ENCODE results near the gene PLA2R1. TPM values are rescaled to one million over a fixed set of nuclear protein-coding genes. Genes with fewer than 3 reads are reported as not detected.

Gene PLA2R1
- total RNA-seq, 4 donors from 2014 or later = 24.1 to 36.2 (median 24.9) TPM

GRCh38 chr2:160108646-160109045, 46.2 kb upstream of the PLA2R1 start:
- Histone ChIP-seq H3K4me1 (no peaks in the 10 kb centered on the region), H3K9me3 (no peaks in the 10 kb centered on the region), H3K27ac (no peak overlapping the region), H3K4me3 (no peak overlapping the region), H3K36me3 (no peaks in the 10 kb centered on the region), H3K27me3 (no peaks in the 10 kb centered on the region)
- intact Hi-C loops (cut with DNase I; ENCODE audit: low total_unique reads) = loop anchor here (10.0 kb wide), 1 partner anchor 896 kb away; no protein-coding TSS in a partner anchor
- no peak for DNase-seq
- no peak for TF ChIP-seq POLR2A (IDR thresholded peaks at IDR 0.05)
- TF ChIP-seq, protein P1, sequence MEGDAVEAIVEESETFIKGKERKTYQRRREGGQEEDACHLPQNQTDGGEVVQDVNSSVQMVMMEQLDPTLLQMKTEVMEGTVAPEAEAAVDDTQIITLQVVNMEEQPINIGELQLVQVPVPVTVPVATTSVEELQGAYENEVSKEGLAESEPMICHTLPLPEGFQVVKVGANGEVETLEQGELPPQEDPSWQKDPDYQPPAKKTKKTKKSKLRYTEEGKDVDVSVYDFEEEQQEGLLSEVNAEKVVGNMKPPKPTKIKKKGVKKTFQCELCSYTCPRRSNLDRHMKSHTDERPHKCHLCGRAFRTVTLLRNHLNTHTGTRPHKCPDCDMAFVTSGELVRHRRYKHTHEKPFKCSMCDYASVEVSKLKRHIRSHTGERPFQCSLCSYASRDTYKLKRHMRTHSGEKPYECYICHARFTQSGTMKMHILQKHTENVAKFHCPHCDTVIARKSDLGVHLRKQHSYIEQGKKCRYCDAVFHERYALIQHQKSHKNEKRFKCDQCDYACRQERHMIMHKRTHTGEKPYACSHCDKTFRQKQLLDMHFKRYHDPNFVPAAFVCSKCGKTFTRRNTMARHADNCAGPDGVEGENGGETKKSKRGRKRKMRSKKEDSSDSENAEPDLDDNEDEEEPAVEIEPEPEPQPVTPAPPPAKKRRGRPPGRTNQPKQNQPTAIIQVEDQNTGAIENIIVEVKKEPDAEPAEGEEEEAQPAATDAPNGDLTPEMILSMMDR (IDR thresholded peaks at IDR 0.05) = no peak

- DNase-seq = no peak
- intact Hi-C loops (cut with DNase I; ENCODE audit: low total_unique reads) = loop anchor here (10.0 kb wide), 1 partner anchor 899 kb away; no protein-coding TSS in a partner anchor
- TF ChIP-seq, protein P1 (IDR thresholded peaks at IDR 0.05) = no peak
- TF ChIP-seq POLR2A (IDR thresholded peaks at IDR 0.05) = no peak
- no peak overlapping the region for H3K27ac ChIP-seq
- H3K4me1 ChIP-seq = no peaks in the 10 kb centered on the region
- no peak overlapping the region for H3K4me3 ChIP-seq
- H3K27me3 ChIP-seq = no peaks in the 10 kb centered on the region
- H3K9me3 ChIP-seq = no peaks in the 10 kb centered on the region
- no peaks in the 10 kb centered on the region for H3K36me3 ChIP-seq
These were observed 43.0 kb upstream of the PLA2R1 start for GRCh38 chr2:160105366-160105765.

GRCh38 chr2:160104115-160104514, 41.7 kb upstream of the PLA2R1 start:
- Histone ChIP-seq H3K4me3 (no peak overlapping the region), H3K4me1 (no peaks in the 10 kb centered on the region), H3K36me3 (no peaks in the 10 kb centered on the region), H3K27ac (no peak overlapping the region), H3K27me3 (no peaks in the 10 kb centered on the region), H3K9me3 (no peaks in the 10 kb centered on the region)
- TF ChIP-seq, protein P1 (IDR thresholded peaks at IDR 0.05) = no peak
- TF ChIP-seq POLR2A (IDR thresholded peaks at IDR 0.05) = no peak
- no peak for DNase-seq
- intact Hi-C loops (cut with DNase I; ENCODE audit: low total_unique reads) = loop anchor here (10.0 kb wide), 1 partner anchor 901 kb away; no protein-coding TSS in a partner anchor

DNA sequence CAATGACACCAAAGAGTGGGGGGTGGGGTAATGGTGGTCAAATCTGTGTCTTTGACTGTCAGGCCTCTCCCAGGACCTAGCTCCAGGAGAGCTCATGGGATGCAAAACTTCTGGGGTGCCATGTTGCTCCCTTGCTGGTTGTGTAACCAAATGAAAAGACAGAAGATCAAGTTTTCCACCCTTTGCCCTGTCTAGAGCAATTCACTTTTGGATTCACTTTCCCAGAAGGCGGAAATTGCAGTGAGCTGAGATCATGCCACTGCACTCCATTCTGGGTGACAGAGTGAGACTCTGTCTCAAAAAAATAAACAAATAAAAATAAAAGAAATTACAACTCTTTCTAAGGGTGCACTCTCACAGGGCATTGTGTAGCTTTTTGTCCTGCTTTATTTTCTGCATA, 34.9 kb upstream of the PLA2R1 start:
- H3K27ac ChIP-seq = no peak overlapping the region
- no peaks in the 10 kb centered on the region for H3K9me3 ChIP-seq
- H3K27me3 ChIP-seq = no peaks in the 10 kb centered on the region
- intact Hi-C loops (cut with DNase I; ENCODE audit: low total_unique reads) = no loop called here
- no peak for DNase-seq
- TF ChIP-seq, protein P1 (IDR thresholded peaks at IDR 0.05) = no peak
- TF ChIP-seq POLR2A (IDR thresholded peaks at IDR 0.05) = no peak
- no peaks in the 10 kb centered on the region for H3K36me3 ChIP-seq
- H3K4me3 ChIP-seq = no peak overlapping the region
- H3K4me1 ChIP-seq = no peaks in the 10 kb centered on the region

DNA sequence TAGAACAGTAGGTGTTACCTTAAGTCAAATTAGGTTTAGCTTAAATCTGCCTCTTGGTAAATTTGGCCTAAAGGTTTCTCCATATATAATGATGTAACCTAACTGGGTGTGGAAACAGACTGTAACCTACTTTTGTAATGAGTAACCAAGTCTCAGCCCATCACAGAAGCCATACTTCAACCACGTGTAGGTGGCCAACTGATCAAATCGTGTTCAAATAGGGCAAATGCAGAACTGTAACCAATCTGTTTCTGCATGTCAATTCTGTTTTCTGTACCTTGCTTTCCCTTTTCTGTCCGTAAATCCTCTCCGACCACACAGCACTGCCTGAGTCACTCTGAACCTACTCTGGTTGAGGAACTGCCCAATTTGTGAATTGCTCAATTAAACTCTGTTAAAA, 34.0 kb upstream of the PLA2R1 start:
- Histone ChIP-seq H3K27ac (no peak overlapping the region), H3K9me3 (no peaks in the 10 kb centered on the region), H3K36me3 (no peaks in the 10 kb centered on the region), H3K27me3 (no peaks in the 10 kb centered on the region), H3K4me3 (no peak overlapping the region), H3K4me1 (no peaks in the 10 kb centered on the region)
- DNase-seq = no peak
- intact Hi-C loops (cut with DNase I; ENCODE audit: low total_unique reads) = no loop called here
- TF ChIP-seq POLR2A (IDR thresholded peaks at IDR 0.05) = no peak
- TF ChIP-seq, protein P1 (IDR thresholded peaks at IDR 0.05) = no peak
